GM12878 (cell line): ENCODE measurements around the gene TCERG1L.

ENCODE experiments used
- CTCF ChIP-seq, 3 experiments: IDR thresholded peaks in 2 of 3; conservative IDR thresholded peaks in 1 of 3; 2 replicates each; pipeline ENCODE4 v1.5.1; 2011; ENCODE audit warnings: low read depth in 3 of 3, low read length in 3 of 3, mild to moderate bottlenecking in 3 of 3, control low read depth in 2 of 3, moderate library complexity in 2 of 3, inconsistent platforms in 1 of 3, mixed read lengths in 1 of 3; ENCODE audit not compliant: control insufficient read depth in 2 of 3, insufficient read depth in 1 of 3; ENCODE audit errors: extremely low read depth in 1 of 3
- HDAC6 ChIP-seq: fragments of 200-600 bp; sonication (generic); IDR thresholded peaks from one replicate; pipeline ENCODE4 v1.8.0; 2017; ENCODE audit warnings: antibody characterized with exemption; ENCODE audit not compliant: unreplicated experiment
- SIX5 ChIP-seq: IDR thresholded peaks from 2 replicates; pipeline ENCODE4 v1.6.1; 2011; ENCODE audit warnings: mild to moderate bottlenecking, low read depth, low read length, moderate library complexity; ENCODE audit not compliant: severe bottlenecking
- ZZZ3 ChIP-seq: IDR thresholded peaks from 2 replicates; pipeline ENCODE4 v1.6.1; 2011; ENCODE audit warnings: low read depth; ENCODE audit not compliant: control insufficient read depth, insufficient read length

GRCh38 chr10:131080571-131080970, 230.9 kb downstream of the TCERG1L start:
- no peak for TF ChIP-seq CTCF (IDR thresholded peaks at IDR 0.05 in 2 of 3, conservative IDR thresholded peaks at IDR 0.05 in 1 of 3; ENCODE audit: control insufficient read depth in 2 of 3, extremely low read depth in 1 of 3, insufficient read depth in 1 of 3, low read depth in 3 of 3, low read length in 3 of 3)
- no peak for TF ChIP-seq ZZZ3
- TF ChIP-seq SIX5, result no peak
- TF ChIP-seq HDAC6, result no peak
